IPS-18c (cell line): ENCODE data around the gene SCAMP3.
"Not testable (repeated sequence)": the region's sequence is repeated elsewhere in the genome, so short reads cannot be mapped to it uniquely, and the experiment has no call there.

Experiments
- H3K4me3 ChIP-seq: 2 replicates; pipeline ENCODE4 v1.7.0; 2013; ENCODE audit warnings: low read depth, mild to moderate bottlenecking, low read length, moderate library complexity; ENCODE audit not compliant: insufficient read depth
- H3K9me3 ChIP-seq: one replicate; pipeline ENCODE4 v1.6.1; 2013; ENCODE audit warnings: mild to moderate bottlenecking, low read length, moderate library complexity; ENCODE audit not compliant: control insufficient read depth, insufficient read depth

SCAMP3 gene

GRCh38 chr1:155223047-155223446 is 39.1 kb downstream of the SCAMP3 start:
- Histone ChIP-seq H3K9me3 (no peaks in the 10 kb centered on the region), H3K4me3 (no peak overlapping the region)

DNA sequence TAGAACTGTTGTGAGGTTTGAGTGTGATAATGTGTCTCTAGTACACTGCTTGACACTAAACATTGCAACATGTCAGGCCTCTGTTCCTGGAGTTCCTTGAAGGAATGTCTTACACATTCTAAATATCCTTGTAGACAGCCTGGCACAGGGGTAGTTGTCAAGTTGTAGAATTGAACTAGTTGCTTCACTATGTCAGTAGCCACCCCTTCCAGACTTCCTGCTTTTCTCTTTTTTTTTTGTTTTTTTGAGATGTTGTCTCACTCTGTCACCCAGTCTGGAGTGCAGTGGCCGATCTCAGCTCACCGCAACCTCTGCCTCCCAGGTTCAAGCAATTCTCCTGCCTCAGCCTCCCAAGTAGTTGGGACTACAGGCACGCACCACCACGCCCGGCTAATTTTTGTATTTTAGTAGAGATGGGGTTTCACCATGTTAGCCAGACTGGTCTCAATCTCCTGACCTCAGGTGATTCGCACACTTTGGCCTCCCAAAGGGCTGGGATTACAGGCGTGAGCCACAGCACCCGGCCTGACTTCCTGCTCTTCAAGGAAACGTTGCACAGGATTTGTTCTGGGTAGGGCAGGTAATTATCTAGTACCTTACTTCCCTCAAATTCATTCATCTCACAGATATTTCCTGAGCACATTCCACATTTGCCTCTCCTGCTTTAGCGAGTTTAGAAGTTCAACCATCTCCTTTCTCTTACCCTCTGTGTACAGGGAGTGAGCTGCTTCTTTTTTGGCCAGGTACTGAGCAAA is 41.8 kb downstream of the SCAMP3 start:
- H3K4me3 ChIP-seq = not testable (repeated sequence)

GRCh38 chr1:155219592-155220031 is 42.5 kb downstream of the SCAMP3 start:
- Histone ChIP-seq H3K4me3 (peak overlapping the region; percentile 10; the same call in 1 of the 2 replicates), H3K9me3 (no peaks in the 10 kb centered on the region)

More for the DNA sequence above, 41.8 kb downstream of the SCAMP3 start:
- not testable (repeated sequence) for H3K9me3 ChIP-seq

DNA sequence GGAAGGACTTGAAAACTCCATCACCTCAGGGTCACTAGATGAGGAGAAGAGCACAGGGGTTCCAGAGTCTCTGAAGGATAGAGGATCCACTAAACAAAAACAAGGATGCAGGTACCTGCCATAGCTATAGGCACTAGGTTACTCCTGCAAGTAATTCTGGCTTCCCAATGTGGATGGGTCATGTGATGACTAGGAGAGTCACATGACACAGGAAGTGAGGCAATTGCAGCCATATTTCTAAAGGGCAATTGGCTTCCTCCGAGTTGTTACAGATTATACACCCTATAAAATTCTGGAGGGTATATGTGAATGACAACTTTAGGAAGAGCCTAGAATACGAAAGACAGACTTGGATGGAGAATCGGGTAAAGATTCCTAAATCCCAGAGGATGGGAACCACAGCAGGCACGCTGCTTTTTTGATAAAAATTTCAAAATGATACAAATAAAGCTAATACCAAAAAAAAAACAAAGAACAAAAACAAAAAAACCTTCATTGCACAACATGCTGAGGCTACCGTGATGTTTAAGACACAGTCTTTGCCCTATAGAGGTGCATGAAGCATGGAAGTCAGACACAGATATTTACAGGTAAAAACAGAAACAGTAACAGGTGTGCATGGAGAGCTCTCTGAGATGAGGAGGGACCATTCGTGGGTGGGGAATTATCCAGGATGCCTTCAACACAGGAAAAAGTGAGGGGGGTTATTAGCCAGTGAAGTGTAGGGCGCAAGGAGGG is 43.1 kb downstream of the SCAMP3 start:
- Histone ChIP-seq H3K4me3 (peak overlapping the region; percentile 10; the same call in 1 of the 2 replicates), H3K9me3 (no peaks in the 10 kb centered on the region)

DNA sequence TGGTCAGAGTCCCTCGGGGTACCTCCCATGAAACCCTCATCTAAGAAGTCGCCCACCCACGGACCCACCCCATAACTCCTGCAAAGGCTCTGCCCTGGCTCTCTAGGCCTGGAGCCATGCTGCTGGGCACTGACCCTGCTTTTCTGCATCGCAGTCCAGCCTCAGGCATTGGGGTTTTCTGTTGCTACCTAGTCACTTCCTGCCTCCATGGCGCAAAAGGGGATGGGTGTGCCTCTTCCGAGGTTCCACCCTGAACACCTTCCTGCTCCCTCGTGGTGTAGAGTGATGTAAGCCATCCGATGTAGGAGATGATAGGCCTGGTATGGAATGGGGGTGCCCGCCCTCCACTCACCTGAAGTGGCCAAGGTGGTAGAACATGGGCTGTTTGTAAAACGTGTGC is 47.5 kb downstream of the SCAMP3 start:
- not testable (repeated sequence) for H3K9me3 ChIP-seq, H3K4me3 ChIP-seq

- not testable (repeated sequence) for H3K4me3 ChIP-seq, H3K9me3 ChIP-seq
Observed at GRCh38 chr1:155212051-155212440, 50.1 kb downstream of the SCAMP3 start.

DNA sequence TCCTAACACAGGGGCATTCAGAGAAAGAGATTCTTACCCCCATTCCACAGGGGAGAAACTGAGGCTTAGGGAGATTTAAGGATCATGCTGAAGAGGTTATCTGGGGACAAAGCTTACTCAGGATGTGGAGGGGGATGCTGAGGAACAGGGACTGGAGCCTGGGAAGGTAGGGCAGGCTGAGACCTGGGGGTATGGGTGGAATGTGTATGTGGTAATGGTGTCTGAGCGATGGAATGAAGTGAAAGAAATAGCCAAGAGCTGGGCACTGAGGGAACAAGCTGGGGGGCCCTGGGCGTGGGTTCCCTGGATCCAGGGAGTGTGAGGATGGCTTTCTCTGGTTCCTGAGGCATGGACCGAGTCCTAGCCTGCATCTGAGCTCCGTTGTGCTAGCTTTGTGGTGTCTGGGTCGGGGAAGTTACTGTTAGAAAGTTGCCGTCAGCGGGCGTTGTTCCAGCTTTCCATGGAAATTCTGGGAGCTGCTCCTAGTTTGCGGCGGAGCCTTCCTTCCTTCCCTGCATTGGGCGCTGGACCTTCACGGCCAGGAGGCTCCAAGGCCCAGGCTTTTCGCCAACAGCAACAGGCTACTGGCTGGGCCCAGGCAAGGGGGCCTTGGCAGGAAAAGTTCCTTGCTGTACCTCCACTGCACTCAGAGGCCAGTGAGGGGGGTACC is 50.6 kb downstream of the SCAMP3 start:
- H3K4me3 ChIP-seq, H3K9me3 ChIP-seq: not testable (repeated sequence)

- Histone ChIP-seq H3K9me3 (no peaks in the 10 kb centered on the region), H3K4me3 (no peak overlapping the region)
Observed at GRCh38 chr1:155210314-155211104, 51.7 kb downstream of the SCAMP3 start.

GRCh38 chr1:155209312-155209721 is 52.8 kb downstream of the SCAMP3 start:
- H3K4me3 ChIP-seq = peak overlapping the region; percentile 87
- no peaks in the 10 kb centered on the region for H3K9me3 ChIP-seq

DNA sequence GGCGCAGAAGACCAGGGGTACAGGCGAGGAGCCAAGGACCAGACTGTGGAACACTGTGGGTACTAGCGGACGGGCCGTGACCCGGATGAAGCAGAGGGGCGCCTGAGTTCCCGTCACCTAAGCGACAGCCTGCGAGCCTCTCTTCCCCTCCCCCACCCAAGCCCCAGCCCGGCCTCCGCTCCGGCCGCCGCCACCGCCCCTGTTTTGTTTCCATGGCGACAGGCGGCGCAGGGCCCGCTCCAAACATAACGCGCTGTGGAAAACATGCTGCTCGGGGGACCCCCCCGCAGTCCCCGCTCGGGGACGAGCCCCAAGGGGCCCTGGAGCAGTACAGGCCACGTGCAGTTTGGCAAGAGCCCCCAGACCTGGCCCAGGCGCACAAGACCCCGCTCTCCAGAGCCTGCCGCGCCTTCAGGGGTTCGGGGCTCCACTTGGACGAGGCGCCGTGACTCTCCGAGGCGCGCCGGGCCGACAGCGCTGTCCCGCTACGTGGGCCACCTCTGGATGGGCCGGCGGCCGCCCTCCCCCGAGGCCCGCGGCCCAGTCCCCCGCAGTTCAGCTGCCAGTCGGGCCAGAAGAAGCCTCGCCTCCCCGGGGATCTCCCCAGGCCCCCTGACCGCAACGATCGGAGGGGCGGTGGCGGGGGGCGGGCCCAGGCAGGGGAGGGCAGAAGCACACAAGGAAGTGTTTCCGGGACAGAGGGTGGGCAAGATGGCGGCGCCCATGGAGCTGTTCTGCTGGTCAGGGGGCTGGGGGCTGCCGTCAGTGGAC is 53.4 kb downstream of the SCAMP3 start, which contains the start of gene MTX1:
Gene MTX1 (plus strand): TSS at position 155 of the 771 bp plus-strand sequence. CDS start 110 bp downstream, at position 265.
- H3K4me3 ChIP-seq = peak within 1 kb of the TSS; percentile 87
- H3K9me3 ChIP-seq = no peaks in the 10 kb centered on the region

DNA sequence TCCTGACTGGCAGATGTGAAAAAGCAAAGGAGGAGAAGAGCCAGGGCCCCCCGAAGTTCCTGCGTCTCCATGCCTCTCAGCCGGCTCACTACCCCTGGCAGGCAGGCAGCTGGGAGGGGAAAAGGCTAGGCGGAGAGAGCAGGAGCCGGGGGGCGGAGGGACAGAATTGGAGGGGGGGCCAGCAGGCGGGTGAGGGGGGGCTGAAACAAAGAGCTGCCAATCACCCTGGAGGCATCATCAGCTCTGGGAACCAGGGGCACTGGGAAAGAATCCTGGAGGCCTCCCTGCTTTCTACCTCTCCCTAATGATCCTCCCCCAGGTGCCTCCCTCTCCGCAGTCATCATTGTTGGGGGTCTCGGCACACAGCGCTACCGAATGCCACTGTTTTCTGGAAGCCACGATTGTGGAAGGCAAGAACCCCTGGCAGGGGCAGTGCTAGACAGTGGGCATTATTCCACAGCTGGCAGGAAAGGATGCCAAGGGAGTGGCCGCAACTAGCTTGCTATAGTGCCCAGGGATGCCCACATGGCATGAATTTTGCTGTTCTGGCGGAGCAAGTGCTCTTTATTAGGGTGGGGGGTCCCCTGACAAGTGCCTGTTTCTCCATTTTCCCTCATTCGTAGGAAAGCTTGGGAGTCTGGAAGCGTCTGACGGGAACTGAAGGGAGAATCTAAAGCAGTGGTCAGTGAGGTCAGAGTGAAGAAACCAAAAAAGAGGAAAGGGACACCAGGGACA is 54.2 kb downstream of the SCAMP3 start, which contains the start of gene THBS3:
Gene THBS3 (minus strand): TSS at position 92 of the 735 bp plus-strand sequence. CDS start 21 bp downstream, at position 71.
- peak within 1 kb of the TSS; percentile 87 for H3K4me3 ChIP-seq
- H3K9me3 ChIP-seq = no peaks in the 10 kb centered on the region

DNA sequence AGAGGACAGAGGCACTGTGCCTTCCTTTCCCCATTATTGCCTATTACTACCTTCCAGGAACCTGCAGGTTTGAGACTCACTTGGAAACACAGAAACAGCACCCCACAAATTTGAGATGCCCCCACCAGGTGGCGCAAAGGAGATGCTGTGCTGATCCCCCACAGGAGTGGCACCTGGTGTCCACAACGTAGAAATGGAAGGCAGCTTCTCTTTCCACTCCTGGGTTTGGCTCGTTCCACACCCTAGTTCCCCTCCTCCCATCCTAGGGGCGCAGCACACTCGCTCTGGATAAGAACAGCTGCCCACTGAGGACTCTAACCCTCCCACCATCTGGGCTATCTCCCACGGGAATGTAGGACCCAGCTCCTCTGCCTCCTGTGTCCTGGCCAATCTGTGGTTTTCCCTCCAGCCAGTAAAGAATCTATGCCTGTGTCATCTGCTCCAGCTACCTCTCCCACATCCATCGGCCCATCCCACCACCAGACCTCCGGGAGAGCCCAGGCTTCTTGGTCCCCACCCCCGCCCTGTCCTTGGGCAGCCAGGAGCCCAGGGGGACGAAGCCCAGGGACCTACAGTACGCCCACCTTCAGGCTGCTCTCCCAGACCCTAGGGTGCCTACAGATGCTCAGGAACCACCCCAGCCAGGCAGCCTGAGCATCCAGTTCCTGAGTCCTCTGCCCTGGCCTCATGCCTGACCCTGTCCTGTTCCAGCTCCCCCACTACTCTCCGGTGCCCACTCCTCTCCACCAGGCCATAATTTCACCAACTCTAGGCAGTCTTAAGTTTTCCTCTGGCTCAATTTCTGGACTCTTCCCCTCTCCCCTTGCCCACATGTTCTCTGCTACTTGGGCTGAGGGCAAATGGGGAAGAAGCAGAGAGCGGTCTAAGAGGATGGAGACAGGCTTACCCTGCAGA is 55.0 kb downstream of the SCAMP3 start:
- Histone ChIP-seq H3K9me3 (no peaks in the 10 kb centered on the region), H3K4me3 (peak overlapping the region; percentile 87)
